ENCODE results near the gene SPAG16. TPM values are rescaled to one million over a fixed set of nuclear protein-coding genes. Genes with fewer than 3 reads are reported as not detected.
A peak's percentile ranks its signal among the peaks of the same experiment; 100 is the strongest.

SPAG16 gene
- total RNA-seq, 1 donor from 2014 or later: 22.6 TPM

GRCh38 chr2:214064471-214064870, 780.2 kb downstream of the SPAG16 start:
- DNase-seq (ENCODE audit: low read depth): no peak

- DNase-seq (ENCODE audit: low read depth): no peak
These were observed 782.6 kb downstream of the SPAG16 start for GRCh38 chr2:214066862-214067261.

GRCh38 chr2:214069254-214069653, 785.0 kb downstream of the SPAG16 start:
- DNase-seq (ENCODE audit: low read depth): peak; percentile 94

GRCh38 chr2:214075456-214075855, 791.2 kb downstream of the SPAG16 start:
- no peak for DNase-seq (ENCODE audit: low read depth)

- DNase-seq (ENCODE audit: low read depth): peak; percentile 87
These were observed 792.3 kb downstream of the SPAG16 start for GRCh38 chr2:214076527-214076926.

- peak; percentile 18 for DNase-seq (ENCODE audit: low read depth)
These were observed 793.5 kb downstream of the SPAG16 start for GRCh38 chr2:214077727-214078126.

GRCh38 chr2:214079032-214079431, 794.8 kb downstream of the SPAG16 start:
- no peak for DNase-seq (ENCODE audit: low read depth)

GRCh38 chr2:214088536-214088935, 804.3 kb downstream of the SPAG16 start:
- no peak for DNase-seq (ENCODE audit: low read depth)

- DNase-seq (ENCODE audit: low read depth): no peak
These were observed 812.0 kb downstream of the SPAG16 start for GRCh38 chr2:214096208-214096715.

GRCh38 chr2:214098811-214099210, 814.5 kb downstream of the SPAG16 start:
- no peak for DNase-seq (ENCODE audit: low read depth)

- no peak for DNase-seq (ENCODE audit: low read depth)
These were observed 816.2 kb downstream of the SPAG16 start for GRCh38 chr2:214100488-214100887.

GRCh38 chr2:214103276-214104001, 819.2 kb downstream of the SPAG16 start:
- peak; percentile 43 for DNase-seq (ENCODE audit: low read depth)

- DNase-seq (ENCODE audit: low read depth): no peak
These were observed 820.0 kb downstream of the SPAG16 start for GRCh38 chr2:214104219-214104618.

GRCh38 chr2:214104967-214105366, 820.7 kb downstream of the SPAG16 start:
- DNase-seq (ENCODE audit: low read depth): no peak

GRCh38 chr2:214107726-214108125, 823.5 kb downstream of the SPAG16 start:
- no peak for DNase-seq (ENCODE audit: low read depth)

GRCh38 chr2:214108598-214108997, 824.3 kb downstream of the SPAG16 start:
- DNase-seq (ENCODE audit: low read depth): no peak

- no peak for DNase-seq (ENCODE audit: low read depth)
These were observed 832.8 kb downstream of the SPAG16 start for GRCh38 chr2:214117054-214117453.

- no peak for DNase-seq (ENCODE audit: low read depth)
These were observed 841.9 kb downstream of the SPAG16 start for GRCh38 chr2:214126135-214126534.

- DNase-seq (ENCODE audit: low read depth): no peak
These were observed 842.9 kb downstream of the SPAG16 start for GRCh38 chr2:214127170-214127569.

GRCh38 chr2:214127571-214127970, 843.3 kb downstream of the SPAG16 start:
- peak; percentile 28 for DNase-seq (ENCODE audit: low read depth)

GRCh38 chr2:214128040-214128439, 843.8 kb downstream of the SPAG16 start:
- DNase-seq (ENCODE audit: low read depth): no peak

- DNase-seq (ENCODE audit: low read depth): peak; percentile 8
These were observed 845.9 kb downstream of the SPAG16 start for GRCh38 chr2:214130114-214130513.

GRCh38 chr2:214135966-214136365, 851.7 kb downstream of the SPAG16 start:
- DNase-seq (ENCODE audit: low read depth): no peak
